Ascending aorta (tissue), 2 donors: ENCODE results near the gene TP53. TPM values are rescaled to one million over a fixed set of nuclear protein-coding genes. Genes with fewer than 3 reads are reported as not detected.

Experiments
- DNase-seq, 2 donors: peaks; one replicate each; pipeline ENCODE4 v3.0.0-alpha.2; 2019; ENCODE audit warnings: low spot score in 2 of 2
- H3K27ac ChIP-seq, 2 donors: fragments of 200-600 bp; sonication (generic); one replicate each; pipeline ENCODE4 v1.5.1; 2016 to 2017; ENCODE audit warnings: mild to moderate bottlenecking in 1 of 2
- H3K27me3 ChIP-seq: fragments of 200-600 bp; sonication (generic); one replicate; pipeline ENCODE4 v1.5.1; 2017
- H3K36me3 ChIP-seq, 2 donors: fragments of 200-600 bp; sonication (generic); one replicate each; pipeline ENCODE4 v1.5.1; 2016
- H3K4me1 ChIP-seq, 2 donors: fragments of 200-600 bp; sonication (generic); one replicate each; pipeline ENCODE4 v1.5.1; 2016 to 2017; ENCODE audit warnings: mild to moderate bottlenecking in 1 of 2
- H3K4me3 ChIP-seq, 2 donors: fragments of 200-600 bp; sonication (generic); one replicate each; pipeline ENCODE4 v1.5.1; 2016 to 2017; ENCODE audit warnings: mild to moderate bottlenecking in 1 of 2
- H3K9me3 ChIP-seq, 2 donors: fragments of 200-600 bp; sonication (generic); one replicate each; pipeline ENCODE4 v1.5.1; 2016
- CTCF ChIP-seq, 3 experiments: fragments of 200-600 bp in 2 of 3; fragments of 450-650 bp in 1 of 3; sonication (generic) in 2 of 3; IDR thresholded peaks; one replicate each; pipeline ENCODE4 v1.5.1; 2016 to 2019; ENCODE audit warnings: antibody characterized with exemption in 3 of 3, mild to moderate bottlenecking in 1 of 3, moderate library complexity in 1 of 3
- intact Hi-C: fragments of 100-400 bp; cut with DNase I; formaldehyde crosslinking; loops from one replicate; pipeline ENCODE4 v1.15.1; 2023
- total RNA-seq: library from RNA; depleted of rRNA; stranded (reverse); fragments of >200 nt; gene quantifications from one replicate; pipeline ENCODE4 v1.1.0, GENCODE V29; 2016

The TP53 gene
- total RNA-seq, 1 donor from 2014 or later = 48.0 TPM

GRCh38 chr17:7714721-7715594, 27.7 kb upstream of the TP53 start:
- TF ChIP-seq CTCF (IDR thresholded peaks at IDR 0.05) = no peak
- DNase-seq = no peak

GRCh38 chr17:7713782-7714181, 26.5 kb upstream of the TP53 start:
- intact Hi-C loops = no loop called here
- H3K4me3 ChIP-seq = no peak overlapping the region
- DNase-seq = no peak
- no peaks in the 10 kb centered on the region for H3K9me3 ChIP-seq
- H3K27me3 ChIP-seq = no peaks in the 10 kb centered on the region
- no peaks in the 10 kb centered on the region for H3K36me3 ChIP-seq
- H3K27ac ChIP-seq = no peak overlapping the region
- peaks cover 0 to 18% of the 10 kb centered on the region in 2 donors for H3K4me1 ChIP-seq
- no peak for TF ChIP-seq CTCF (IDR thresholded peaks at IDR 0.05)

More at GRCh38 chr17:7714721-7715594, 27.7 kb upstream of the TP53 start:
- Histone ChIP-seq H3K9me3 (no peaks in the 10 kb centered on the region), H3K36me3 (no peaks in the 10 kb centered on the region), H3K27me3 (no peaks in the 10 kb centered on the region), H3K4me1 (peaks cover 0 to 18% of the 10 kb centered on the region in 2 donors), H3K27ac (no peak overlapping the region), H3K4me3 (no peak overlapping the region)
- intact Hi-C loops = no loop called here

- no peak for TF ChIP-seq CTCF (IDR thresholded peaks at IDR 0.05)
- Histone ChIP-seq H3K4me1 (peaks cover 0 to 10% of the 10 kb centered on the region in 2 donors), H3K9me3 (no peaks in the 10 kb centered on the region), H3K36me3 (no peaks in the 10 kb centered on the region), H3K27ac (no peak overlapping the region), H3K27me3 (no peaks in the 10 kb centered on the region), H3K4me3 (no peak overlapping the region)
- intact Hi-C loops = no loop called here
- DNase-seq = no peak
Measured at GRCh38 chr17:7712111-7712771, 25.0 kb upstream of the TP53 start.

- no peaks in the 10 kb centered on the region for H3K27me3 ChIP-seq
- TF ChIP-seq CTCF (IDR thresholded peaks at IDR 0.05) = no peak
- no peak overlapping the region for H3K4me3 ChIP-seq
- DNase-seq = no peak
- H3K9me3 ChIP-seq = no peaks in the 10 kb centered on the region
- H3K4me1 ChIP-seq = no peaks in the 10 kb centered on the region
- intact Hi-C loops = no loop called here
- no peaks in the 10 kb centered on the region for H3K36me3 ChIP-seq
- H3K27ac ChIP-seq = no peak overlapping the region
Measured at GRCh38 chr17:7711051-7711755, 23.9 kb upstream of the TP53 start.

GRCh38 chr17:7710301-7710700, 23.0 kb upstream of the TP53 start:
- H3K27ac ChIP-seq = no peak overlapping the region
- intact Hi-C loops = no loop called here
- no peaks in the 10 kb centered on the region for H3K9me3 ChIP-seq
- no peak overlapping the region for H3K4me3 ChIP-seq
- no peaks in the 10 kb centered on the region for H3K36me3 ChIP-seq
- H3K27me3 ChIP-seq = peaks cover 1% of the 10 kb centered on the region
- no peak for DNase-seq
- no peak for TF ChIP-seq CTCF (IDR thresholded peaks at IDR 0.05)
- H3K4me1 ChIP-seq = peaks cover under 1 to 2% of the 10 kb centered on the region in 2 donors
